K562 (cell line): ENCODE data around the gene PHF5A. TPM values are rescaled to one million over a fixed set of nuclear protein-coding genes. Genes with fewer than 3 reads are reported as not detected.

Source experiments
- ARID2 ChIP-seq: fragments of 450-650 bp; IDR thresholded peaks from 2 replicates; pipeline ENCODE4 v1.6.1; 2017; ENCODE audit warnings: antibody characterized with exemption, mild to moderate bottlenecking
- CBX2 ChIP-seq: fragments of 200-600 bp; sonication (generic); IDR thresholded peaks from one replicate; pipeline ENCODE4 v1.6.1; 2012; ENCODE audit warnings: mild to moderate bottlenecking, low read length, inconsistent platforms; ENCODE audit not compliant: insufficient read depth, poor library complexity, severe bottlenecking
- E2F3 ChIP-seq: fragments of 250-450 bp; sonication (Bioruptor Pico); IDR thresholded peaks from 2 replicates; pipeline ENCODE4 v1.4.0; 2020; ENCODE audit warnings: mild to moderate bottlenecking
- LARP7 ChIP-seq: fragments of 450-650 bp; IDR thresholded peaks from 2 replicates; pipeline ENCODE4 v1.6.1; 2016
- PCBP2 ChIP-seq: fragments of 200-400 bp; formaldehyde crosslinking; IDR thresholded peaks from 2 replicates; pipeline ENCODE4 v1.6.1; 2018; ENCODE audit warnings: low read length, low read depth, mild to moderate bottlenecking, moderate library complexity; ENCODE audit not compliant: poor library complexity, severe bottlenecking
- POLR2A ChIP-seq: fragments of 450-650 bp; conservative IDR thresholded peaks from 2 replicates; pipeline ENCODE4 v1.6.1; 2016
- POLR2AphosphoS5 ChIP-seq: IDR thresholded peaks from 2 replicates; pipeline ENCODE4 v1.6.1; 2011; ENCODE audit warnings: mild to moderate bottlenecking, low read depth, low read length, moderate library complexity; ENCODE audit not compliant: control insufficient read depth, insufficient read depth
- RAD21 ChIP-seq, 2 experiments: fragments of 250-450 bp in 1 of 2; fragments of 450-650 bp in 1 of 2; sonication (Bioruptor Pico) in 1 of 2; formaldehyde crosslinking in 1 of 2; IDR thresholded peaks in 1 of 2; conservative IDR thresholded peaks in 1 of 2; 2 replicates each; pipeline versions ENCODE4 v1.4.0 to v1.8.0; 2020 to 2022; ENCODE audit warnings: mild to moderate bottlenecking in 2 of 2, moderate library complexity in 1 of 2
- RAD51 ChIP-seq: fragments of 450-650 bp; IDR thresholded peaks from 2 replicates; pipeline ENCODE4 v1.7.1; 2016; ENCODE audit warnings: low read depth, mild to moderate bottlenecking, borderline replicate concordance
- SAP30 ChIP-seq: fragments of 200-600 bp; sonication (generic); IDR thresholded peaks from 2 replicates; pipeline ENCODE4 v1.6.1; 2012; ENCODE audit warnings: borderline replicate concordance, low read depth, mild to moderate bottlenecking, moderate library complexity, low read length, control low read depth, inconsistent platforms; ENCODE audit not compliant: insufficient read depth, poor library complexity, severe bottlenecking
- SMARCE1 ChIP-seq: fragments of 450-650 bp; IDR thresholded peaks from 2 replicates; pipeline ENCODE4 v1.7.1; 2016; ENCODE audit warnings: mild to moderate bottlenecking
- ZBTB33 ChIP-seq: sonication (generic); formaldehyde crosslinking; IDR thresholded peaks from 2 replicates; pipeline ENCODE4 v1.8.1; 2023; ENCODE audit warnings: mild to moderate bottlenecking, missing genetic modification reagents
- ZBTB40 ChIP-seq, 2 experiments: fragments of 450-650 bp in 1 of 2; sonication (generic) in 1 of 2; formaldehyde crosslinking in 1 of 2; IDR thresholded peaks; 2 replicates each; pipeline versions ENCODE4 v1.7.1 to v1.9.0; 2016 to 2022; ENCODE audit warnings: inconsistent platforms in 1 of 2, mild to moderate bottlenecking in 1 of 2, missing genetic modification reagents in 1 of 2
- ZFP1 ChIP-seq: fragments of 450-650 bp; formaldehyde crosslinking; IDR thresholded peaks from 2 replicates; pipeline ENCODE4 v1.4.0; 2020; ENCODE audit warnings: mild to moderate bottlenecking, mixed read lengths
- ZNF408 ChIP-seq: fragments of 250-450 bp; sonication (Bioruptor Pico); IDR thresholded peaks from 2 replicates; pipeline ENCODE4 v1.4.0; 2020; ENCODE audit warnings: low read depth, mild to moderate bottlenecking, moderate library complexity
- ZNF511 ChIP-seq: sonication (generic); formaldehyde crosslinking; IDR thresholded peaks from 2 replicates; pipeline ENCODE4 v1.8.0; 2022; ENCODE audit warnings: mild to moderate bottlenecking, missing genetic modification reagents
- polyA plus RNA-seq, 8 experiments: library from polyadenylated mRNA; depleted of rRNA in 4 of 8; stranded (reverse) in 5 of 8; unstranded in 3 of 8; fragments of >200 nt; fragmentation: Nextera tagmentation in 2 of 8; fragmentation: Illumina TruSeq in 1 of 8; extraction: Ambion mirVana in 2 of 8; extraction: Trizol in 1 of 8; gene quantifications; 2 replicates each; pipeline versions ENCODE4 v1.2.1 to v1.2.3, GENCODE V29; 2011 to 2014; ENCODE audit warnings: inconsistent platforms in 1 of 8, missing spikeins in 1 of 8
- total RNA-seq, 7 experiments: library from RNA; depleted of rRNA in 6 of 7; stranded (reverse); fragments of >200 nt in 6 of 7; fragmentation: Illumina TruSeq in 2 of 7; extraction: Trizol in 2 of 7; gene quantifications; 2 replicates each; pipeline versions ENCODE4 v1.2.1 to v1.2.3, GENCODE V29; 2011 to 2021; ENCODE audit warnings: low replicate concordance in 1 of 7

PHF5A gene
- total and polyA plus RNA-seq, 9 of the 15 experiments (the other 6 are each of a cell fraction or from before 2014, with no cell fraction given): 14.2 to 144 (median 101) TPM

DNA sequence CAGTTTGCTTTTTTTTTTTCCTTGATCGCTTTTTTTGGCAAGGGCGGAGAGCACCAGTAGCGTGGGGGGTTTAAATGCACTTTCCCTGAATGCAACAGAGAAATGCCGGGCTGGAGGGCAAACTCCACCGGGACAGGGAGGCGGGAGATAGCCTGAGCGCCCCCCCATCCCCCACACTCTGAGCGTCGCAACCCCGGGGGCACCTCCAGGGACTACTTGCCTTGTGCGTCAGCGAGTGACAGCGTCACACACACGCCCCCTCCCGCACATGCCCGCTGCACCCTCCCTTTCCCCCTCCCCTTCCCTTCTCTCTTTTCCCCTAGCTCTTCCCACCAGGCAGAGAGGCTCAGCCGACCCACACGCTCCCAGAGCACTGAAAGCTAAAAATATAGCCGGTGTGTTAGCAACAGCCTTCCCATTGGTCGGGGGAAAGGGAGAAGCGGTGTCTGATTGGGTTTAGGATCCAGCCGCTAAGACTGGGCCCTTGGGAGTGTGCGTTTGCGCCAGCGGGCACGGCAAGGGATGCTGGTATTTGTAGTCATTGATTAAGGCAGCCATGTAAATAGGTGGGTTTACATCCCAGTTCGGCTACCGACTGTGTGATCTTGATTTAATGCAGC lies 20.2 kb downstream of the PHF5A start (continued):
- TF ChIP-seq ZFP1 (CRISPR knock-in tag): no peak
- TF ChIP-seq ZBTB40 (IDR thresholded peaks at IDR 0.05): no peak
- no peak for TF ChIP-seq ZBTB40 (CRISPR knock-in tag; IDR thresholded peaks at IDR 0.05)
- TF ChIP-seq PCBP2: no peak
- TF ChIP-seq SMARCE1: peak; percentile 56; the same call in 1 of the 2 replicates
- no peak for TF ChIP-seq ZNF511
- no peak for TF ChIP-seq LARP7
- TF ChIP-seq POLR2AphosphoS5: 0 out of 2 replicates have a peak, but pooled peaks have one; percentile 39
- no peak for TF ChIP-seq SAP30
- no peak for TF ChIP-seq ZBTB33
- TF ChIP-seq RAD51: no peak
- TF ChIP-seq ZNF408 (CRISPR knock-in tag): no peak
- peak; percentile 63 for TF ChIP-seq POLR2A
- TF ChIP-seq RAD21 (CRISPR knock-in tag; conservative IDR thresholded peaks at IDR 0.05 in 1 of 2, IDR thresholded peaks at IDR 0.05 in 1 of 2): no peak
- TF ChIP-seq E2F3: no peak
- no peak for TF ChIP-seq ARID2
- TF ChIP-seq CBX2: no peak
